HFF-Myc (cell line): Measurements from ENCODE around the gene SNX27.
A peak's percentile ranks its signal among the peaks of the same experiment; 100 is the strongest.

ENCODE experiments used
- DNase-seq: peaks from one replicate; pipeline ENCODE4 v3.0.0-alpha.2; 2011; ENCODE audit warnings: low read depth; ENCODE audit errors: extremely low read depth
- H3K4me3 ChIP-seq: replicated peaks from 2 replicates; pipeline ENCODE4 v1.5.1; 2011; ENCODE audit warnings: low read depth, mild to moderate bottlenecking, control low read depth, low read length
- CTCF ChIP-seq: IDR thresholded peaks from 2 replicates; pipeline ENCODE4 v1.5.1; 2012; ENCODE audit warnings: mild to moderate bottlenecking, low read depth, low read length, control low read depth; ENCODE audit errors: missing control alignments

The SNX27 gene

DNA sequence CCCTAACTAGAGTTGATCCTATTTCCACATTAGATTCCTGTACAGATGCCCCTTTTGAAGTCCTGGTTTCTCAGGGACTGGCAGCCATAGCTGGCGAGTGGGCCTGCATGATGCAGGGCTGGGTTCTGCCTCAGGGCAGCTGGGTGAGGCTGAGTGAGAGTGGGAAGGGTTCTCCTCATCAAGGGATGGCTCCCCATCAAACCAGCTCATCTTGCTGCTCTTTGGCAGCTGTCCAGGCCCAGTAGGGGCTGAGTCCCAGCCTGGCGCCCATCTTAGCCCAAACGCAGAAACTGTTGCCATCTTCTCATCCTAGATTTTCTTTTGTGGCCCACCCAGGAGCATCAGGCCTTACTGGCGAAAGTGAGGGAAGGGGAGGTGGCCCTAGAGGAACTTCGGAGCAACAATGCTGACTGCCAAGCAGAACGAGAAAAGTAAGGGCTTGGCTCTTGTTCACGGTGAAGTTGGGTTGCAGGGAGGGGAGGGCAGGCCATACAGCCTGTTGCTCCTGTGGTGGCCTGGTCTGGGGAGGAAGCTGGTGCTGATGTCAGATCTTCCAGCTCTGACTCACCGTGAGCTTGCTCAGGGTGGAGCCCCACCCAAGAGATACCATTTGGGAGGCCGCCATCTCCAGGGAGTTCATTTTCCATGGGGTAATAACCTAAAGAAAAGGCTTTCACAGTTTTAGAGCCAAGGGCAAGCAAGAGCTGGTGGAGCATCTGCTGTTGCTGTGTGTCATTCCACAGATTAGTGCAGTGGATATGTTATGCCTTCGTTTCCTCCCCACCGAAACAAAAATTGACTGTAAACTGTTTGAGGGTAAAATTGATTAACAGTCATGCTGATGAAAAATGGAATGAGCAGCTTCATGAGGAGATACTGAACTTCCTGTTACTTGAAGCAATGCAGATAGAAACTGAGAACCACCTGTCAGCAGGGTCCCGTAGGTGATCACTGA is 37.0 kb upstream of the SNX27 start:
- TF ChIP-seq CTCF, result no peak
- DNase-seq, result peak; percentile 43
- H3K4me3 ChIP-seq, result no peak overlapping the region

DNA sequence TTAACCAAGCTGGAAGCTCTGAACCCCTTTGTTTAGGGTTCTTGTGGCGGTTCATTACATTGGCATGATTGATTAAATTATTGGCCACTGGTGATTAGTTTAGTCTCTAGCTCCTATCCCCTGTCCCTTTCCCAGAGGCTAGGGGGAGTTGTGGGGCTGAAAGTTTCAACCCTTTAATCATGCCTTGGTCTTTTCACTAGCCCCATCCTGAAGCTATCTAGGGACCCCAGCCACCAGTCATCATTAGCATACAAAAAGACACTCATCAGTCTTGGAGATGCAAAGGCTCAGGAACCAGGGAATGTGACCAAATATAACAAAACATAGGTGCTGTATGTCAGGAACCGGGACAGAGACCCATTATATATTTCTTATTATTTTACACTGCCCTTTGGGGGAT is 34.7 kb upstream of the SNX27 start:
- no peak overlapping the region for H3K4me3 ChIP-seq
- no peak for DNase-seq
- TF ChIP-seq CTCF, result no peak

DNA sequence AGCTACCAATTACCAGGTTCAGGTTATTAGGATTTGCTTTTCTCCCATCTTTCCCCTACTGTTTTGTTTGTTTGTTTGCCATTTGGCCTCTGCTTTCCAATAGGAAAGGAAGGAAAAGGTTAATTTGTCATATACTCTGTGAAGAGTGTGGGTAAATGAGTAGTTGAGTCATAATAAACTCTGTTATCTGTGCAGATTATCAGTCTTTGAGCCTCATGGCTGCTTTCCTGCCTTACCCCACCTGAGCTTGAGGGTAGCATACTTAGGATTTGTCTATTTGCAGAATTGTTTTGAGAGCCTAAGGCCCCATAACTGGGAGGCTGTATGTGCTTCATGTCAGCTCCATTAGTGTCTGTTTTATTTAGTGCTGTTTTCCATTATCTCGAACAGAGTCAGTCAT is 32.9 kb upstream of the SNX27 start:
- DNase-seq, result no peak
- no peak for TF ChIP-seq CTCF
- H3K4me3 ChIP-seq, result no peak overlapping the region

- H3K4me3 ChIP-seq, result no peak overlapping the region
- no peak for TF ChIP-seq CTCF
- no peak for DNase-seq
These were observed 32.2 kb upstream of the SNX27 start for GRCh38 chr1:151579436-151580225.

GRCh38 chr1:151581451-151581850 is 30.4 kb upstream of the SNX27 start:
- TF ChIP-seq CTCF, result no peak
- DNase-seq, result no peak
- no peak overlapping the region for H3K4me3 ChIP-seq

DNA sequence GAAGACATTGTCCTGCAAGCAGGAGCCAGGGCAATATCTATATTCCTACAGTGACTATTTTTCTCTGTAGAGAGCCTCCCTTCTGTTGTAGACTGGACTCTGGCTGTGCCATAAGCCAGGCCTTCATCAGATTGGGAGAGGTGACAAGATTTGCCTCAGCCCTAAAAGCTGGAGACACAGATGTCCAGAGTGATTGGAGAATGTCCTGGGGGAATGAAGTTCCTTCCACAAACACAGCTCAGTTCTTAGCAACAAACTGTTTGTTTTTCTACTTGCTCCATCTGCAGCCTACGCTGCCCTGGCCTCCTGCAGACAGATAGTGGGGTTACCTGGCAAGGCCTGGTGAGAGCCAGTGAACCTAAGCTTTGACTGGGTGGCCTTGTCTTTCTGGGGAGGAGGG is 29.9 kb upstream of the SNX27 start:
- no peak overlapping the region for H3K4me3 ChIP-seq
- no peak for DNase-seq
- no peak for TF ChIP-seq CTCF
